Gastroesophageal sphincter (tissue), 4 donors: Measurements from ENCODE around the gene EPHA7. TPM values are rescaled to one million over a fixed set of nuclear protein-coding genes. Genes with fewer than 3 reads are reported as not detected.
A peak's percentile ranks its signal among the peaks of the same experiment; 100 is the strongest.

ENCODE experiments used
- ATAC-seq: fragments of 150-250 bp; one replicate; pipeline ENCODE4 v1.9.1; 2016; ENCODE audit warnings: mild to moderate bottlenecking, moderate library complexity
- H3K27ac ChIP-seq, 4 donors: fragments of 200-600 bp; sonication (generic) in 3 of 4; 1 replicate in 3 of 4; 2 replicates in 1 of 4; pipeline ENCODE4 v1.5.1; 2016 to 2019
- H3K27me3 ChIP-seq: fragments of 200-600 bp; sonication (generic); one replicate; pipeline ENCODE4 v1.5.1; 2019
- H3K36me3 ChIP-seq, 2 donors: fragments of 200-600 bp; sonication (generic); one replicate each; pipeline ENCODE4 v1.5.1; 2019; ENCODE audit warnings: control low read depth in 1 of 2
- H3K4me1 ChIP-seq, 3 donors: fragments of 200-600 bp; sonication (generic); 1 replicate in 2 of 3; 2 replicates in 1 of 3; pipeline ENCODE4 v1.5.1; 2016 to 2019; ENCODE audit warnings: control low read depth in 2 of 3
- H3K4me3 ChIP-seq, 2 donors: fragments of 200-600 bp; sonication (generic); one replicate each; pipeline ENCODE4 v1.5.1; 2019; ENCODE audit warnings: mild to moderate bottlenecking in 1 of 2, moderate library complexity in 1 of 2
- H3K9me3 ChIP-seq, 3 donors: fragments of 200-600 bp; sonication (generic); one replicate each; pipeline ENCODE4 v1.5.1; 2017 to 2019; ENCODE audit warnings: control low read depth in 2 of 3
- CTCF ChIP-seq, 4 experiments: fragments of 200-600 bp in 2 of 4; fragments of 450-650 bp in 2 of 4; sonication (generic) in 1 of 4; IDR thresholded peaks; one replicate each; pipeline ENCODE4 v1.5.1; 2017 to 2019; ENCODE audit warnings: antibody characterized with exemption in 4 of 4, mild to moderate bottlenecking in 2 of 4, moderate library complexity in 2 of 4
- EP300 ChIP-seq: sonication (generic); formaldehyde crosslinking; IDR thresholded peaks from one replicate; pipeline ENCODE4 v1.6.1; 2017; ENCODE audit warnings: antibody characterized with exemption, mild to moderate bottlenecking
- POLR2A ChIP-seq, 2 donors: fragments of 450-650 bp; IDR thresholded peaks; one replicate each; pipeline ENCODE4 v1.6.1; 2017; ENCODE audit warnings: antibody characterized with exemption in 2 of 2, mild to moderate bottlenecking in 2 of 2, moderate library complexity in 1 of 2
- POLR2AphosphoS5 ChIP-seq: sonication (generic); formaldehyde crosslinking; IDR thresholded peaks from one replicate; pipeline ENCODE4 v1.6.1; 2017; ENCODE audit warnings: antibody characterized with exemption
- WGBS, 2 donors: methylation state at CpG; one replicate each; pipeline ENCODE4 v1.1.5; 2018; ENCODE audit warnings: low coverage in 1 of 2; 5-methylcytosine and 5-hydroxymethylcytosine counted together
- total RNA-seq, 4 donors: library from RNA; depleted of rRNA; stranded (reverse); fragments of >200 nt; gene quantifications; one replicate each; pipeline ENCODE4 v1.1.0, GENCODE V29; 2016

Gene EPHA7
- total RNA-seq, 4 donors from 2014 or later: 71.6 to 210 (median 175) TPM

GRCh38 chr6:93437491-93437890 lies 18.1 kb upstream of the EPHA7 start:
- Histone ChIP-seq H3K27ac (no peak overlapping the region), H3K9me3 (no peaks in the 10 kb centered on the region), H3K4me3 (no peak overlapping the region), H3K36me3 (no peaks in the 10 kb centered on the region), H3K27me3 (no peaks in the 10 kb centered on the region), H3K4me1 (no peaks in the 10 kb centered on the region)
- WGBS, 2 donors: 97 to 100% methylated on average over 2 of the region's 2 CpGs
- no peak for ATAC-seq
- TF ChIP-seq CTCF (IDR thresholded peaks at IDR 0.05) (no peak), POLR2A (IDR thresholded peaks at IDR 0.05) (no peak), EP300 (no peak), POLR2AphosphoS5 (no peak)

GRCh38 chr6:93433592-93433991 lies 14.2 kb upstream of the EPHA7 start:
- Histone ChIP-seq H3K4me1 (no peaks in the 10 kb centered on the region), H3K27me3 (no peaks in the 10 kb centered on the region), H3K9me3 (no peaks in the 10 kb centered on the region), H3K27ac (no peak overlapping the region), H3K36me3 (no peaks in the 10 kb centered on the region), H3K4me3 (no peak overlapping the region)
- TF ChIP-seq POLR2AphosphoS5: no peak
- no peak for TF ChIP-seq EP300
- TF ChIP-seq POLR2A (IDR thresholded peaks at IDR 0.05): no peak
- no peak for TF ChIP-seq CTCF (IDR thresholded peaks at IDR 0.05)
- WGBS, 2 donors: 17 to 18% methylated on average over 2 of the region's 2 CpGs
- ATAC-seq: no peak

GRCh38 chr6:93424303-93425064 lies 5.1 kb upstream of the EPHA7 start:
- ATAC-seq: no peak
- H3K4me3 ChIP-seq: no peak overlapping the region
- WGBS, 2 donors: 69 to 75% methylated on average over 2 of the region's 2 CpGs
- H3K27me3 ChIP-seq: no peaks in the 10 kb centered on the region
- no peaks in the 10 kb centered on the region for H3K9me3 ChIP-seq
- no peaks in the 10 kb centered on the region for H3K36me3 ChIP-seq
- H3K4me1 ChIP-seq: peaks cover 0 to 26% (median 0%) of the 10 kb centered on the region in 3 donors
- TF ChIP-seq CTCF (IDR thresholded peaks at IDR 0.05) (peak in 3 of 4 experiments; percentile 29 to 42 (median 30)), POLR2A (IDR thresholded peaks at IDR 0.05) (no peak)
- no peak overlapping the region for H3K27ac ChIP-seq

- ATAC-seq: no peak
- H3K27ac ChIP-seq: peak overlapping the region in 1 of 4 donors; percentile 88
- no peaks in the 10 kb centered on the region for H3K9me3 ChIP-seq
- H3K27me3 ChIP-seq: no peaks in the 10 kb centered on the region
- no peaks in the 10 kb centered on the region for H3K36me3 ChIP-seq
- TF ChIP-seq POLR2A (IDR thresholded peaks at IDR 0.05) (no peak), EP300 (no peak), CTCF (IDR thresholded peaks at IDR 0.05) (peak; percentile 55 to 70 (median 64)), POLR2AphosphoS5 (no peak)
- 50 to 58% methylated on average over 2 of the region's 2 CpGs for WGBS, 2 donors
- no peak overlapping the region for H3K4me3 ChIP-seq
- H3K4me1 ChIP-seq: peaks cover 0 to 32% (median 0%) of the 10 kb centered on the region in 3 donors
Observed at GRCh38 chr6:93423542-93423941, 4.2 kb upstream of the EPHA7 start.

- ATAC-seq: no peak
- TF ChIP-seq POLR2AphosphoS5: no peak
- no peak for TF ChIP-seq POLR2A (IDR thresholded peaks at IDR 0.05)
- no peak for TF ChIP-seq EP300
- no peak for TF ChIP-seq CTCF (IDR thresholded peaks at IDR 0.05)
Observed at GRCh38 chr6:93420163-93420795, 920 bp upstream of the EPHA7 start.

More at GRCh38 chr6:93420163-93420795, 920 bp upstream of the EPHA7 start:
- H3K36me3 ChIP-seq: no peaks in the 10 kb centered on the region
- H3K4me3 ChIP-seq: peak overlapping the region; percentile 55 to 82
- WGBS, 2 donors: 4 to 5% methylated on average over 14 of the region's 14 CpGs
- H3K9me3 ChIP-seq: no peaks in the 10 kb centered on the region
- peak overlapping the region; percentile 67 to 88 (median 76) for H3K27ac ChIP-seq
- peaks cover 0 to 52% (median 0%) of the 10 kb centered on the region in 3 donors for H3K4me1 ChIP-seq
- peaks cover 12% of the 10 kb centered on the region for H3K27me3 ChIP-seq
